HCT116 (cell line): ENCODE results near the gene CASP10. TPM values are rescaled to one million over a fixed set of nuclear protein-coding genes. Genes with fewer than 3 reads are reported as not detected.

ENCODE experiments used
- ATAC-seq: fragments of 200-7000 bp; cut with Tn5 transposase; 2 replicates; pipeline ENCODE4 v1.9.1; 2020; ENCODE audit warnings: mild to moderate bottlenecking, moderate library complexity
- BruUV-seq: library from RNA; stranded (reverse); fragments of 400-500 nt; replicated peaks from 2 replicates; lab custom pipeline; 2021; lab: Mats Ljungman, UMichigan
- CTCF ChIA-PET: fragments of 300-600 bp; sonication (Branson Sonifier 250); formaldehyde crosslinking; loops from one replicate; lab custom pipeline; 2021; ENCODE audit warnings: antibody characterized with exemption; lab: Charles Lee
- POLR2A ChIA-PET: fragments of 300-600, 350-600 bp; sonication (Branson Sonifier 250); formaldehyde crosslinking; loops from one replicate; lab custom pipeline; 2021; ENCODE audit warnings: antibody characterized with exemption; lab: Charles Lee
- RAD21 ChIA-PET, 2 experiments: fragments of 300-600 bp; sonication (Branson Sonifier 250); formaldehyde crosslinking; loops; one replicate each; lab custom pipeline; 2023; ENCODE audit warnings: low total read pairs in 2 of 2; ENCODE audit not compliant: uncharacterized antibody in 2 of 2, unreplicated experiment in 2 of 2, low non-redundant PET in 1 of 2; lab: Charles Lee
- DNase-seq: peaks from one replicate; pipeline ENCODE4 v3.0.0-alpha.2; 2010; ENCODE audit warnings: low read depth, low spot score
- H2AFZ ChIP-seq: fragments of 200-600 bp; shearing (Covaris generic), sonication (generic); 2 replicates; pipeline ENCODE4 v1.6.1; 2017; ENCODE audit warnings: low read depth, mixed run types, mixed read lengths, antibody characterized with exemption, low read length; ENCODE audit not compliant: poor library complexity, severe bottlenecking
- H3K27ac ChIP-seq: 2 replicates; pipeline ENCODE4 v1.5.1; 2012; ENCODE audit warnings: low read depth, low read length
- H3K27me3 ChIP-seq: fragments of 200-600 bp; sonication (generic); 2 replicates; pipeline ENCODE4 v1.6.1; 2016; ENCODE audit warnings: mixed run types, low read length, mixed read lengths; ENCODE audit not compliant: insufficient read depth
- H3K36me3 ChIP-seq, 2 experiments: fragments of 200-500 bp in 1 of 2; fragments of 200-600 bp in 1 of 2; sonication (Bioruptor generic) in 1 of 2; sonication (generic) in 1 of 2; 2 replicates each; pipeline versions ENCODE4 v1.5.1 to v1.6.1; 2014 to 2016; ENCODE audit warnings: low read length in 2 of 2, inconsistent platforms in 1 of 2, mixed read lengths in 1 of 2, mixed run types in 1 of 2; ENCODE audit not compliant: insufficient read depth in 2 of 2, control insufficient read depth in 1 of 2
- H3K4me1 ChIP-seq, 2 experiments: fragments of 200-600 bp in 1 of 2; sonication (generic) in 1 of 2; 2 replicates each; pipeline versions ENCODE4 v1.5.1 to v1.6.1; 2012 to 2017; ENCODE audit warnings: low read length in 2 of 2, inconsistent platforms in 1 of 2, mild to moderate bottlenecking in 1 of 2, mixed read lengths in 1 of 2, mixed run types in 1 of 2, moderate library complexity in 1 of 2; ENCODE audit not compliant: insufficient read depth in 2 of 2, control insufficient read depth in 1 of 2
- H3K4me2 ChIP-seq: fragments of 200-600 bp; sonication (generic); 2 replicates; pipeline ENCODE4 v1.6.1; 2017; ENCODE audit warnings: mixed run types, low read length, mixed read lengths
- H3K4me3 ChIP-seq, 2 experiments: fragments of 200-600 bp in 1 of 2; sonication (generic) in 1 of 2; replicated peaks in 1 of 2; 2 replicates each; pipeline ENCODE4 v1.5.1; 2011 to 2016; ENCODE audit warnings: low read length in 2 of 2, control low read depth in 1 of 2, low read depth in 1 of 2, mild to moderate bottlenecking in 1 of 2, mixed read lengths in 1 of 2, mixed run types in 1 of 2
- H3K79me2 ChIP-seq: fragments of 200-600 bp; sonication (generic); 2 replicates; pipeline ENCODE4 v1.6.1; 2017; ENCODE audit warnings: mild to moderate bottlenecking, mixed run types, low read length, moderate library complexity, mixed read lengths; ENCODE audit not compliant: insufficient read depth
- H3K9ac ChIP-seq: fragments of 200-600 bp; sonication (generic); 2 replicates; pipeline ENCODE4 v1.6.1; 2016; ENCODE audit warnings: low read length, mixed read lengths
- H3K9me2 ChIP-seq: fragments of 200-600 bp; sonication (generic), shearing (Covaris generic); 2 replicates; pipeline ENCODE4 v1.6.1; 2017; ENCODE audit warnings: mixed run types, mild to moderate bottlenecking, moderate library complexity; ENCODE audit not compliant: insufficient read depth
- H3K9me3 ChIP-seq, 2 experiments: fragments of 200-500 bp in 1 of 2; fragments of 200-600 bp in 1 of 2; sonication (Bioruptor generic) in 1 of 2; sonication (generic) in 1 of 2; 2 replicates each; pipeline ENCODE4 v1.6.1; 2014 to 2017; ENCODE audit warnings: low read length in 2 of 2, mixed read lengths in 2 of 2, inconsistent platforms in 1 of 2, low read depth in 1 of 2, mild to moderate bottlenecking in 1 of 2, mixed run types in 1 of 2, moderate library complexity in 1 of 2; ENCODE audit not compliant: control insufficient read depth in 1 of 2, insufficient read depth in 1 of 2
- H4K20me1 ChIP-seq: fragments of 200-600 bp; sonication (generic), shearing (Covaris generic); 2 replicates; pipeline ENCODE4 v1.6.1; 2017; ENCODE audit warnings: mixed run types, mild to moderate bottlenecking, moderate library complexity; ENCODE audit not compliant: insufficient read depth
- CBX3 ChIP-seq: IDR thresholded peaks from 2 replicates; pipeline ENCODE4 v1.6.1; 2012; ENCODE audit warnings: low read depth
- CTCF ChIP-seq, 3 experiments: fragments of 200-600 bp in 1 of 3; sonication (generic) in 1 of 3; IDR thresholded peaks in 2 of 3; conservative IDR thresholded peaks in 1 of 3; 2 replicates each; pipeline ENCODE4 v1.5.1; 2012 to 2017; ENCODE audit warnings: low read depth in 2 of 3, low read length in 2 of 3, antibody characterized with exemption in 1 of 3, borderline replicate concordance in 1 of 3, control low read depth in 1 of 3, mild to moderate bottlenecking in 1 of 3, mixed read lengths in 1 of 3, mixed run types in 1 of 3, moderate library complexity in 1 of 3; ENCODE audit not compliant: insufficient read depth in 1 of 3
- EGR1 ChIP-seq: IDR thresholded peaks from 2 replicates; pipeline ENCODE4 v1.6.1; 2012; ENCODE audit warnings: low read depth
- ELF1 ChIP-seq: IDR thresholded peaks from 2 replicates; pipeline ENCODE4 v1.6.1; 2012; ENCODE audit warnings: low read depth, borderline replicate concordance
- EZH2 ChIP-seq: fragments of 200-600 bp; sonication (generic); IDR thresholded peaks from 2 replicates; pipeline ENCODE4 v1.6.1; 2017; ENCODE audit warnings: antibody characterized with exemption, mixed run types
- EZH2phosphoT487 ChIP-seq: fragments of 200-600 bp; IDR thresholded peaks from 2 replicates; pipeline ENCODE4 v1.6.1; 2018; ENCODE audit warnings: antibody characterized with exemption, borderline replicate concordance
- FOSL1 ChIP-seq: IDR thresholded peaks from 2 replicates; pipeline ENCODE4 v1.6.1; 2012; ENCODE audit warnings: low read depth
- MAX ChIP-seq: IDR thresholded peaks from 2 replicates; pipeline ENCODE4 v1.6.1; 2012
- POLR2A ChIP-seq: IDR thresholded peaks from 2 replicates; pipeline ENCODE4 v1.7.0; 2011; ENCODE audit warnings: borderline replicate concordance; ENCODE audit not compliant: insufficient read depth, insufficient read length; ENCODE audit errors: extremely low read depth
- POLR2AphosphoS5 ChIP-seq: IDR thresholded peaks from 2 replicates; pipeline ENCODE4 v1.6.1; 2011; ENCODE audit warnings: mild to moderate bottlenecking, low read depth, low read length, moderate library complexity
- RAD21 ChIP-seq: IDR thresholded peaks from 2 replicates; pipeline ENCODE4 v1.6.1; 2012; ENCODE audit warnings: low read depth, mild to moderate bottlenecking
- REST ChIP-seq: IDR thresholded peaks from 2 replicates; pipeline ENCODE4 v1.6.1; 2012; ENCODE audit warnings: low read depth
- SIN3A ChIP-seq: IDR thresholded peaks from 2 replicates; pipeline ENCODE4 v1.6.1; 2012; ENCODE audit warnings: low read depth
- SP1 ChIP-seq: IDR thresholded peaks from 2 replicates; pipeline ENCODE4 v1.6.1; 2012; ENCODE audit warnings: low read depth
- SRF ChIP-seq: IDR thresholded peaks from 2 replicates; pipeline ENCODE4 v1.6.1; 2012; ENCODE audit warnings: low read depth
- TCF7L2 ChIP-seq: IDR thresholded peaks from 2 replicates; pipeline ENCODE4 v1.7.0; 2011; ENCODE audit warnings: borderline replicate concordance, inconsistent platforms; ENCODE audit not compliant: insufficient read depth, insufficient read length; ENCODE audit errors: extremely low read depth
- ZBTB33 ChIP-seq: IDR thresholded peaks from 2 replicates; pipeline ENCODE4 v1.6.1; 2011; ENCODE audit warnings: mild to moderate bottlenecking, low read length, moderate library complexity; ENCODE audit not compliant: insufficient replicate concordance; ENCODE audit errors: extremely low read depth
- ZFX ChIP-seq: fragments of 450-650 bp; IDR thresholded peaks from 2 replicates; pipeline ENCODE4 v1.6.1; 2017
- ZNF274 ChIP-seq: fragments of 200-500 bp; sonication (Bioruptor generic); IDR thresholded peaks from 2 replicates; pipeline ENCODE4 v1.6.1; 2014; ENCODE audit warnings: mild to moderate bottlenecking, low read depth, low read length, inconsistent platforms
- intact Hi-C: fragments of 100-400 bp; cut with micrococcal nuclease; formaldehyde crosslinking; loops from 2 replicates; pipeline ENCODE4 v1.10.0; 2022
- total RNA-seq: library from RNA; stranded (reverse); gene quantifications from one replicate; pipeline ENCODE4 v1.2.1, GENCODE V29; 2021; ENCODE audit not compliant: unreplicated experiment

CASP10 gene
- total RNA-seq, 1 experiment from 2014 or later, result 2.6 TPM

DNA sequence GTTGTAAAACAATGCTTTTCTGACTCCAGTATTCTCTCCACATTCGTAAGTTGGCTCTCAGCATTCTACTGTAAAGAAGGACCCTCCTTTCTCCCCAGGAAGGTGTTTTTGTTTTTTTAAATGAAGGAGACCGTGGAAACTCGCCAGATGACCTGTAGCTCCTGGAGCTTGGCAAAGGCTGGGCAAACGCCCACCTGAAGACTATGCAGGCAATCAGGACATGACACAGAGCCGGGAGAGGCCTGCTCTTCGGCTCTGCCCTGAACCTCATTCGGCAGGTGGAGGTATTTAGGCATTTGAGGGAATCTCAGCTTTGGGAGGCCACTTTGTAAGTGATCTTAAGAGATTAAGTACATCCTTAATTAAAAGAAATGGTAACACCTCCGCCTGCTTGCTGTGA, 17.4 kb downstream of the CASP10 start:
- CTCF ChIA-PET, result no interaction called here

More for the DNA sequence above, 17.4 kb downstream of the CASP10 start:
- DNase-seq, result no peak
- Histone ChIP-seq H3K27me3 (no peaks in the 10 kb centered on the region), H3K9me3 (no peaks in the 10 kb centered on the region), H4K20me1 (no peaks in the 10 kb centered on the region), H3K79me2 (no peaks in the 10 kb centered on the region), H3K36me3 (no peaks in the 10 kb centered on the region), H3K27ac (no peak overlapping the region), H3K9ac (no peak overlapping the region), H3K4me2 (no peak overlapping the region), H3K4me1 (no peaks in the 10 kb centered on the region)
- intact Hi-C loops, result no loop called here
- no peak for ATAC-seq
- no TSS peak for BruUV-seq
- RAD21 ChIA-PET, result no interaction called here
- TF ChIP-seq REST (no peak), FOSL1 (no peak), SIN3A (no peak), POLR2A (no peak), TCF7L2 (no peak), SP1 (no peak), POLR2AphosphoS5 (no peak), ZBTB33 (no peak), MAX (no peak), SRF (no peak), ZFX (no peak), CTCF (IDR thresholded peaks at IDR 0.05 in 2 of 3, conservative IDR thresholded peaks at IDR 0.05 in 1 of 3; ENCODE audit: borderline replicate concordance in 1 of 3, insufficient read depth in 1 of 3, low read depth in 2 of 3, low read length in 2 of 3) (no peak), EZH2phosphoT487 (no peak), RAD21 (no peak), CBX3 (no peak), ELF1 (no peak), EZH2 (no peak), ZNF274 (no peak), EGR1 (no peak)
- TF ChIP-seq, all 23 proteins: peak for 0
- Histone ChIP-seq H3K9me2 (no peaks in the 10 kb centered on the region), H2AFZ (no peak overlapping the region), H3K4me3 (no peak overlapping the region)
- POLR2A ChIA-PET, result no interaction called here
